Measurements from ENCODE around the gene TMEM214.

DNA sequence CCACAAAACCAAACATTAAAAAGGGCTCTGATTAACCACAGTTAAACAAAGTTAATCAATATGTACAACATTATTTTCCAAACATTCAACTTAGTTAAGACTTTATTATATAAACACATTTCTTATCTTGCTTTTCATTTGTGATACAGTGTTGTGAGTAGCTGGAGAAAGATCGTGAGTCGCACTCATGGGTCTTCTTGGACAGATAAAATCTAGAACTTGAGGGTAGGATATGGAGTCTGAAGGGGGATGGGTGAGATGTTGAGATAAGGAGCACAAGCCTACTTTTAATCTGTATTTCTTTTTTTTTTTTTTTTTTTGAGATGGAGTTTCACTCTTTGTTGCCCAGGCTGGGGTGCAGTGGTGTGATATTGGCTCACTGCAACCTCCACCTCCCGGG lies 22.6 kb upstream of the TMEM214 start:
- TF ChIP-seq GATA2 (IDR thresholded peaks at IDR 0.05; ENCODE audit: low read depth, low read length), result no peak; the same call in 1 of the 2 replicates
- no peak for TF ChIP-seq GATA3 (IDR thresholded peaks at IDR 0.05; ENCODE audit: low read depth, low read length)
